ACHN (cell line): ENCODE results near the gene PHACTR1.

Experiments used
- DNase-seq: peaks from one replicate; pipeline ENCODE4 v3.0.0-alpha.2; 2015
- in situ Hi-C: cut with HindIII; loops from 2 replicates; pipeline ENCODE4 v1.10.0; 2017; ENCODE audit warnings: low sequenced_read_pairs, low pct_ligation_motif_present, low pct_unique_long_range_greater_than_20kb

PHACTR1 gene

GRCh38 chr6:13334953-13335352 is 618.4 kb downstream of the PHACTR1 start:
- no peak for DNase-seq
- in situ Hi-C loops: no loop called here

- peak; percentile 54 for DNase-seq
- in situ Hi-C loops: no loop called here
Measured at GRCh38 chr6:13336553-13336952, 620.0 kb downstream of the PHACTR1 start.

DNA sequence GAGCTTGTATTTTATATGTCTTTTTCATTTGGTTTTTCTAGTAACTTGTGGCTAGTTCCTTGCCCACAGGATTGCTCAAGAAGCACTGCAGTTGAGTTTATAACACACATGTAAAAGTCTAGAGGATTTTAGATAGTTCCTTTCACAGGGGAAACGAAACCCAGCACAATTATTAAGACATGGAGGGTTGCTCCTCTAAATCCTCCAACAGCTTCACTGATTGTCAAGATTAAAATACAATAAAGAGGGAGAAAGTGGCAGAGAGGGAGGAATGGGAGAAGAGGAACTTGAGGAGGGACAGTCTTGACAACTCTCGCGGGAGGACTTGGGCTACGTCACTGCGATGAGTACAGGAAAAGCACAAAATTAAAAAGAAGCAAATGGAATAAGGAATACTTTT is 621.5 kb downstream of the PHACTR1 start:
- DNase-seq: no peak
- in situ Hi-C loops: no loop called here
